GM12878 (cell line): ENCODE data around the gene ALOXE3. TPM values are rescaled to one million over a fixed set of nuclear protein-coding genes. Genes with fewer than 3 reads are reported as not detected.
A peak's percentile ranks its signal among the peaks of the same experiment; 100 is the strongest.

Experiments
- CUX1 ChIP-seq: IDR thresholded peaks from 2 replicates; pipeline ENCODE4 v1.6.1; 2012; ENCODE audit warnings: improper control_type of control experiment, low read depth, low read length; ENCODE audit not compliant: insufficient replicate concordance
- HDAC6 ChIP-seq: fragments of 200-600 bp; sonication (generic); IDR thresholded peaks from one replicate; pipeline ENCODE4 v1.8.0; 2017; ENCODE audit warnings: antibody characterized with exemption; ENCODE audit not compliant: unreplicated experiment
- JUND ChIP-seq: IDR thresholded peaks from 2 replicates; pipeline ENCODE4 v1.6.1; 2012; ENCODE audit warnings: low read depth, mild to moderate bottlenecking, low read length, improper control_type of control experiment, moderate library complexity
- NKRF ChIP-seq: fragments of 450-650 bp; conservative IDR thresholded peaks from 2 replicates; pipeline ENCODE4 v1.6.1; 2017; ENCODE audit warnings: mild to moderate bottlenecking, moderate library complexity
- PAX5 ChIP-seq: IDR thresholded peaks from 2 replicates; pipeline ENCODE4 v1.6.1; 2011; ENCODE audit warnings: low read depth, low read length, borderline replicate concordance
- PKNOX1 ChIP-seq: fragments of 450-650 bp; IDR thresholded peaks from 2 replicates; pipeline ENCODE4 v1.6.1; 2016; ENCODE audit warnings: mild to moderate bottlenecking
- POLR2A ChIP-seq: IDR thresholded peaks from 2 replicates; pipeline ENCODE4 v1.6.1; 2011; ENCODE audit warnings: low read depth, mild to moderate bottlenecking, low read length
- POLR2AphosphoS5 ChIP-seq: IDR thresholded peaks from 2 replicates; pipeline ENCODE4 v1.6.1; 2011; ENCODE audit warnings: mild to moderate bottlenecking, low read length, inconsistent platforms
- RB1 ChIP-seq: fragments of 450-650 bp; formaldehyde crosslinking; IDR thresholded peaks from 2 replicates; pipeline ENCODE4 v1.6.1; 2017; ENCODE audit warnings: mild to moderate bottlenecking, borderline replicate concordance
- SP1 ChIP-seq: IDR thresholded peaks from one replicate; pipeline ENCODE4 v1.6.1; 2011; ENCODE audit warnings: low read depth, low read length
- SPI1 ChIP-seq: IDR thresholded peaks from 2 replicates; pipeline ENCODE4 v1.6.1; 2011; ENCODE audit warnings: low read depth, mild to moderate bottlenecking, low read length, moderate library complexity, borderline replicate concordance; ENCODE audit not compliant: insufficient read depth
- USF2 ChIP-seq: IDR thresholded peaks from 2 replicates; pipeline ENCODE4 v1.6.1; 2011; ENCODE audit warnings: low read depth, low read length, improper control_type of control experiment, borderline replicate concordance
- ZNF217 ChIP-seq: fragments of 450-650 bp; IDR thresholded peaks from 2 replicates; pipeline ENCODE4 v1.6.1; 2017; ENCODE audit warnings: antibody characterized with exemption, mild to moderate bottlenecking
- ZNF687 ChIP-seq: fragments of 450-650 bp; IDR thresholded peaks from 2 replicates; pipeline ENCODE4 v1.6.1; 2017; ENCODE audit warnings: mild to moderate bottlenecking, moderate library complexity
- ZZZ3 ChIP-seq: IDR thresholded peaks from 2 replicates; pipeline ENCODE4 v1.6.1; 2011; ENCODE audit warnings: low read depth; ENCODE audit not compliant: control insufficient read depth, insufficient read length
- polyA plus RNA-seq, 11 experiments: library from polyadenylated mRNA; depleted of rRNA in 4 of 11; unstranded in 6 of 11; stranded (reverse) in 5 of 11; fragments of >200 nt; fragmentation: Nextera tagmentation in 4 of 11; fragmentation: Illumina TruSeq in 1 of 11; extraction: Ambion mirVana in 4 of 11; extraction: Trizol in 1 of 11; gene quantifications; 1 replicate in 1 of 11; 2 replicates in 10 of 11; pipeline versions ENCODE4 v1.2.1 to v1.2.3, GENCODE V29; 2011 to 2016; ENCODE audit warnings: inconsistent platforms in 2 of 11, missing spikeins in 2 of 11, low read depth in 1 of 11
- total RNA-seq, 4 experiments: library from RNA; depleted of rRNA in 3 of 4; stranded (reverse); fragments of >200 nt in 3 of 4; fragmentation: Illumina TruSeq in 1 of 4; extraction: Trizol in 1 of 4; gene quantifications; 2 replicates each; pipeline versions ENCODE4 v1.2.1 to v1.2.3, GENCODE V29; 2013 to 2021

The ALOXE3 gene
- total and polyA plus RNA-seq, 10 of the 15 experiments (the other 5 are each of a cell fraction or from before 2014, with no cell fraction given) = 0.04 TPM; not detected in 9

GRCh38 chr17:8152112-8152775 is 33.9 kb upstream of the ALOXE3 start, which contains the start of gene PER1 (continued):
- no peak for TF ChIP-seq CUX1
- TF ChIP-seq SP1 = peak; percentile 81
- no peak for TF ChIP-seq PAX5
- TF ChIP-seq POLR2AphosphoS5 = peak; percentile 94
- TF ChIP-seq RB1 = no peak
- TF ChIP-seq NKRF = peak; percentile 52
- no peak for TF ChIP-seq JUND
- TF ChIP-seq POLR2A = peak; percentile 92
- TF ChIP-seq ZZZ3 = no peak
- peak; percentile 66 for TF ChIP-seq ZNF687
- TF ChIP-seq SPI1 = no peak
- no peak for TF ChIP-seq PKNOX1
- no peak for TF ChIP-seq HDAC6
- no peak for TF ChIP-seq USF2
- no peak for TF ChIP-seq ZNF217
